HG02938 (cell line): Measurements from ENCODE around the gene TMTC4.
A peak's percentile ranks its signal among the peaks of the same experiment; 100 is the strongest.
"Not testable (repeated sequence)": the region's sequence is repeated elsewhere in the genome, so short reads cannot be mapped to it uniquely, and the experiment has no call there.

Experiments
- ATAC-seq: cut with Tn5 transposase; IDR thresholded peaks from one replicate; pipeline ENCODE4 v1.9.1; 2021; ENCODE audit warnings: mild to moderate bottlenecking, moderate library complexity; ENCODE audit not compliant: unreplicated experiment

Gene TMTC4, protein sequence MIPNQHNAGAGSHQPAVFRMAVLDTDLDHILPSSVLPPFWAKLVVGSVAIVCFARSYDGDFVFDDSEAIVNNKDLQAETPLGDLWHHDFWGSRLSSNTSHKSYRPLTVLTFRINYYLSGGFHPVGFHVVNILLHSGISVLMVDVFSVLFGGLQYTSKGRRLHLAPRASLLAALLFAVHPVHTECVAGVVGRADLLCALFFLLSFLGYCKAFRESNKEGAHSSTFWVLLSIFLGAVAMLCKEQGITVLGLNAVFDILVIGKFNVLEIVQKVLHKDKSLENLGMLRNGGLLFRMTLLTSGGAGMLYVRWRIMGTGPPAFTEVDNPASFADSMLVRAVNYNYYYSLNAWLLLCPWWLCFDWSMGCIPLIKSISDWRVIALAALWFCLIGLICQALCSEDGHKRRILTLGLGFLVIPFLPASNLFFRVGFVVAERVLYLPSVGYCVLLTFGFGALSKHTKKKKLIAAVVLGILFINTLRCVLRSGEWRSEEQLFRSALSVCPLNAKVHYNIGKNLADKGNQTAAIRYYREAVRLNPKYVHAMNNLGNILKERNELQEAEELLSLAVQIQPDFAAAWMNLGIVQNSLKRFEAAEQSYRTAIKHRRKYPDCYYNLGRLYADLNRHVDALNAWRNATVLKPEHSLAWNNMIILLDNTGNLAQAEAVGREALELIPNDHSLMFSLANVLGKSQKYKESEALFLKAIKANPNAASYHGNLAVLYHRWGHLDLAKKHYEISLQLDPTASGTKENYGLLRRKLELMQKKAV

DNA sequence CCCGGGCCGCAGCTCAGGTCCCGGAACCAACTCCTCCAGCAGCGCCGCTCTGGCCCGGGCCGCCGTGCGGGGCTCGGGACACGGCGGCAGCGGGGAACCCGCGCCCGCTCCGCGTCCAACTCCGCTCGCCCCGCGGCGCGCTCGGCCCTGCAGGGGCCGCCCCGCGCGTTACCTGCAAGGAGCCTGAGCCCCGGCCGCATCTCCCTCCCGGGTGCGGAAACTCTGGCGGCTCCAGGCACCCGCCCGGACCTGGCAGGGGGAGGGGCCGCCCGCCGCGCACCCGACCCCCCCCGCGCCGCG lies at the start of gene TMTC4:
Gene TMTC4, minus strand, starts transcription at position 224 of the 300 bp plus-strand sequence. CDS start 4,433 bp downstream, outside the sequence.
- peak; percentile 45 for ATAC-seq

DNA sequence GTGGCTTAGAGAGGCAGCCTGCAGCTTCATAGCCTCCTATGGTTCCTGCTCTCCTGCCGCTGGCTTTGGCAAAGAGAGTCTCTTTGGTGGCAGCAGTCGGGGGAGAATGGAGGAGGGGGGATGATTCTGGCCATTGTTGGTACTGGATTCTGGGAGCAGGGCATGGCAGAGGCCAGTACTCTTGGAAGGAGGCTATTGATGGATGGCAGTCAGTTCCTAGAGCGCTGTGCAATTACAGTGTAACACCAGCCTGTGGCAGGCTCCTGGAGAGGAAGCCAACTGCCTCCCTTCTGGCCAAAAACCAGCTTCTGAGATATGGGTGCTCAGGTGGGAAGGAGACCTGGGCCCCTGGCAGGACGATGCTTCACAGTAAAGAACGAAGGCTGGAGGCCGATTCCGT lies 47.9 kb upstream of the TMTC4 start:
- no peak for ATAC-seq

DNA sequence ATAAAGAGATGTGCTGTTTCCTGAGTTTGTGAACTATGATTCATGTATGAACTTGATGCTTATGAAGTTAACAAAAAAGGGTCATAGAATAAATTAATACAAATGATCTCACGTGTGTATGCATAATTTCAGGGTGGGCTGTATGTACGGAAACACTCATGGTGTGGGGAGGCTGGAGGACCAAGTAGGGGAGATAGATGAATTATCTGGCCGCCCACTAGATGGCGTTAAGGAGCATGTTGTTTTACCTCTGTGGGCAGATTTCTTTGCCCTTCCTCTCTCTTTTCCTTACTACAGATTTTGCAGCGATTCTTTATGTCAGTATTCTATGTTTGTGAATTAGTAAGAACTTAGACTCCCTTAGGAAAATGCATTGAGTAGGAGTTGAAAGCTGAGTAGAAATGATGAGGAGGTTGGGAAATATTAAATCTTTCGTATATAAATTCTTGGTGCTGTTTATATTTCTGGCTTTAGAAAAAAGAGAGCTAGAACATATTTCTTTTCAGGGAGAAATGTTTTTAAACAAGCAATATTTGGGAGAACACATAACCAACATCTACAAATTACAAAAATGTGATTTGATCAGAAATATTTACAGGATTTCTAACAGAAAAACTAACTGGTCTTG lies 47.4 kb upstream of the TMTC4 start:
- ATAC-seq: peak; percentile 83

DNA sequence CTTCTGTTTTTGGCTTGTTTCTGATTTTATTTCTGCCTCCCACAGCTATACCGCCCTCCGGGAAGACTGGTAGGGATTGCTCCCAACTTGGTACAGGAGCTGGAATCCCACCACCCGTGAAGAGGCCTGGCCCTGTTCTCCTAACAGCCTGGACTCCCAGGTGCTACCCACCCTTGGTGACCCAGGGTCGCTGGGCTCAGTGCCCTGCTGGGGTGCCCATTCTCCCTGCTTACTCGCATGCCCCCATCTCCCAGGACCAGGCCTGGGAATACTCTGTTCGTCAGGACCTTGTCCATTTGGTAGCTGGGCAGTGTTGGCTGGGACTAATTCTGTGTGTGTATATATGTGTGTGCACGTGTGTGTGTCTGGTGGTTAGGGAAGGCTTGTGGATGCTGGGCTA lies 41.0 kb upstream of the TMTC4 start:
- ATAC-seq: no peak

DNA sequence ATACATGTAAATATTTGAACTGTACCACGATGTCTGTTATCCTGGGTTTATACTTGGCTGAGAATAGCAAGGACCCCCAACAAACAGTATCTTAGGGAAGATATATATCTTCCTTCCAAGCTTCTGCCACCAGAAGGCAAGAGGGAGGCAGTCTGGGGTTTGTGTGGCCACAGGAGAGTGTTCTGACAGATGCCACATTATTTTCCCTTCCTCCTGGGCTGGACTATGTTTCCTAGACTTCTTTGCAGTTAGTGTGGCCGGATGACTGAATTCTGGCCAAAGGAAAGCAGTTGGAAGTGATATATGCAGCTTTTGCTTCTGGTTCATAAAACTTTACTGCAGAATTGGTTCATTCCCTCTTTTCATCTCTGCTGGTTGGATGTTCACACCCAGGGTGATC lies 39.9 kb upstream of the TMTC4 start:
- ATAC-seq: no peak

DNA sequence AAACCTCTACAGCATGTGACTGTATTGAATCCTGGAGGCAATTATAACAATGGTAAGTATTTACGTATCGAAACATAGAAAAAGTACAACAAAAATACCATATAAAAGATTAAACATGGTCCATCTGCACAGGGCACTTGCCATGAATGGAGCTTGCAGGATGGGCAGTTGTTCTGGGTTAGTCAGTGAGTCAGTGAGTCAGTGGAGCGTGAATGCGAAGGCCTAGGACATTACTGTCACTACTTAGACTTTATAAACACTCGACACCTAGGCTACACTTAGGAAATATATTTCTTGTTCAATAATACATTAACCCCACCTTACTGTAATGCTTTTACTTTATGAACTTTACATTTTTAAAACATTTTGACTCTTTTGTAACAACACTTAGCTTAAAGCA lies 35.6 kb upstream of the TMTC4 start:
- ATAC-seq: no peak

DNA sequence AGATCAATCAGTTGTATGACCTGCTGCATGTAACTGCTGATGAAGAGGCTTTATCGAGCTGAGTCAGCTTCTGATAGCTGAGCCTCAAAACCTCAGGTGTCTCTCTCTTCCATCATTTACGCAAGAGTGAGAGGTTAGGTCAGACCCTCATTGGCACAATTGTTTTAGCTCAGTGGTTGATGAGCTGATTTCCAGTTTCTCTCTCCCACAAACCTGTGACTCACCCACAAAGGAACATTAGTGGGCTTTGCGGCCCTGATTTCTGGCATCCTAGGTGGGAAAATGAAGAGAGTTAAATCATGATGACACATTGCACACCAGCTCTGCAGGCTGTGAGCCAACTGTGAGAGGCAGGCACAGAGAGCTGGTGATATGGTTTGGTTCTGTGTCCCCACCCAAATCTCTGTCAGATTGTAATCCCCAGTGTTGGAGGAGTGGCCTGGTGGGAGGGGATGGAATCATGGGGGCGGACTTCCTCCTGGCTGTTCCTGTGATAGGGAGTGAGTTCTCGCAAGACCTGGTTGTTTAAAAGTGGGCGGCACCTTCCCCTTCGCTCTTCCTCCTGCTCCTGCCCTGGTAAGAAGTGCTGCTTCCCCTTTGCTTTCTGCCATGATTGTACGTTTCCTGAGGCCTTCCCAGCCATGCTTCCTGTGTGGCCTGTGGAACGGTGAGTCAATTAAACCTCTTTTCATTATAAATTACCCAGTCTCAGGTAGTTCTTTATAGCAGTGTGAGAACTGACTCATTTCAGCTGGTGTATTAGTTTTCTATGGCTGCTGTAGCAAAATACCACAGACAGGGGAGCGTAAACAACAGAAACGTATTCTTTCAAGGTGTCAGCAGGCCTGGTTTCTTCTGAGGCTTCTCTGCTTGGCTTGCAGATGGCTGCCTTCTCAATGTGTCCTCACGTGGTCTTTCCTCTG lies 33.5 kb upstream of the TMTC4 start:
- ATAC-seq: no peak

DNA sequence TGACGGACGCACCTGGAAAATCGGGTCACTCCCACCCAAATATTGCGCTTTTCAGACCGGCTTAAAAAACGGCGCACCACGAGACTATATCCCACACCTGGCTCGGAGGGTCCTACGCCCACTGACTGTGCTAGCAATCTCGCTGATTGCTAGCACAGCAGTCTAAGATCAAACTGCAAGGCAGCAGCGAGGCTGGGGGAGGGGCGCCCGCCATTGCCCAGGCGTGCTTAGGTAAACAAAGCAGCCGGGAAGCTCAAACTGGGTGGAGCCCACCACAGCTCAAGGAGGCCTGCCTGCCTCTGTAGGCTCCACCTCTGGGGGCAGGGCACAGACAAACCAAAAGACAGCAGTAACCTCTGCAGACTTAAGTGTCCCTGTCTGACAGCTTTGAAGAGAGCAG lies 23.7 kb upstream of the TMTC4 start:
- not testable (repeated sequence) for ATAC-seq

DNA sequence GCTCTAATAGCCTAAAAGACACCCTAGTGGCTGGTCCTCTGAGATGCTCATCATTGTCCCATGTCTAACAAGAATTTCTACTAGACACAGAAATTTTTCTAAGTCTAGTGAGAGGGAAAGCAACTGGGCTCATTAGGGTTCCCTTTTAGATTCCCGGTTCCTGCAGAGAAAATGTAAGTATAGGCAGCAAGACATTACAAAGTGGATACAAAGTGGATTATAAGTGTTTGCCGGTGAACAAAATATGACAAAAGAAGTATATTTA lies 20.8 kb upstream of the TMTC4 start:
- ATAC-seq: no peak

DNA sequence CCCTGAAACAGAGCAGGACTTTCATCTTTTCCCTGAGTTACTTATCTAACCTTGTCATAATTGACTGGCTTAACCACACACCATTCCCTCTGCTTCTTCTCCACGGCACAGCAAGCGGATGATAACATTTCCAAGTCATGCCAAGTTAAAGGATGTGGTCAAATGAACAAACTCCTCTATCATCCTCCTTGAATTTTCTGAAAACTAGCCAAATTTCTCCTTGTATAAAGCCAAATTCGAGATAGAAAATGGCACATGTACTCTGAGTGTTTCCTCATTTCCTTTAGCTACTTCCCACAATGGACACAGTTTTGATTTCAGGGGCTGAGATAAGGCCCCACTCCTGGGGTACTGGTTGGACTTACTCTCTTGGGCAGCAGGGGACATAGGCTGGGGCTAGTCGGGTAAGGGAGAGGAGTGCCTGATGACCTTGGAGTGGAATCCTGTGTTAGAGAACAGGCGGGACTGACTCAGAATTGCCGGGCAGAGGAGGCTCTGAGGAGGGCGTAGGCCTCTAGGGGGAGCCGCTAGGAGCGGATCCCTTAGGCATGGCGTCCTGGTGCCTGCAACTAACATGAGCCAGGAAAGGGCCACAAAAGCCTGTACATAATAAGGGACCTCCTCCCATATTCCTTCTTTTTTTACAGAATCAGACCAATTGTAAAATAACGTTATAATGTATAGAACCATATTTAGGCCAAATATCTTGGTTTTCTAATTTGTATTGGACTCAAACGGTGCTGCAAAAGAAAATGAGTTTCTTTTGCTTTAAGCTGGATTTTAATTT lies 20.3 kb upstream of the TMTC4 start:
- no peak for ATAC-seq

DNA sequence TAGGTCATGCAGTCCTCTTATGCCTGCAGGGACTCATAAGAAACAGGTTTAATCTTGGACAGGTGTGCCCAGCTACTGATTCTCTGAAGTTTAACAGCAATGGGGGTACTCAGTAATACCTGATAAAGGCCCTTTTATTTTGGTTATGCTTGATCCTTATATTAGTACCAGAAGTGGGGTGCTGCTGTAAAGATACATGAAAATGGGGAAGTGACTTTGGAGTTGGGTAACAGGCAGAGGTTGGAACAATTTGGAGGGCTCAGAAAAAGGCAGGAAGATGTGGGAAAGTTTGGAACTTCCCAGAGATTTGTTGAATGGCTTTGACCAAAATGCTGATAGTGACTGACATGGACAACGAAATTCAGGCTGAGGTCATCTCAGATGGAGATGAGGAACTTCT lies 14.6 kb upstream of the TMTC4 start:
- no peak for ATAC-seq

DNA sequence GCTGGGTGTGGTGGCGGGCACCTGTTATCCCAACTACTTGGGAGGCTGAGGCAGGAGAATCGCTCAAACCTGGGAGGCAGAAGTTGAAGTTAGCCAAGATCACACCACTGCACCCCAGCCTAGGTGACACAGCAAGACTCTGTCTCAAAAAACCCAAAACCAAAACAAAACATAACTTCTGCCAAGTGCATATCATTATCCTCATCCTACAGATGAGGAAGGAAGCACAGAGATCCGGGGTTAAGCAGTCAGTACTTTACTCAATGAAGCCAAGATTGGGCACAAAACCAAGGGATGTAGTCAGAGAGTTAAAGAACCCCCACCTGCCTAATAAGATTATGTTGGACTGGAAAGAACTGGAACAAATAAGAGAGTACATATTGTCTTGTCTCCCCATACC lies 5.5 kb upstream of the TMTC4 start:
- no peak for ATAC-seq

DNA sequence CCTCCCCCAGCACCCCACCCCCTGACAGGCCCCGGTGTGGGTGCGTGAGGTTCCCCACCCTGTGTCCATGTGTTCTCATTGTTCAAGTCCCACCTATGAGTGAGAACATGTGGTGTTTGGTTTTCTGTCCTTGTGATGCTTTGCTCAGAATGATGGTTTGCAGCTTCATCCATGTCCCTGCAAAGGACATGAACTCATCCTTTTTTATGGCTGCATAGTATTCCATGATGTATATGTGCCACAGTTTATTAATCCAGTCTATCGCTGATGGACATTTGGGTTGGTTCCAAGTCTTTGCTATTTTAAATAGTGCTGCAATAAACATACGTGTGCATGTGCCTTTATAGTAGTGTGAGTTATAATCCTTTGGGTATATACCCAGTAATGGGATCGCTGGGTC lies 2.5 kb upstream of the TMTC4 start:
- ATAC-seq: not testable (repeated sequence)

DNA sequence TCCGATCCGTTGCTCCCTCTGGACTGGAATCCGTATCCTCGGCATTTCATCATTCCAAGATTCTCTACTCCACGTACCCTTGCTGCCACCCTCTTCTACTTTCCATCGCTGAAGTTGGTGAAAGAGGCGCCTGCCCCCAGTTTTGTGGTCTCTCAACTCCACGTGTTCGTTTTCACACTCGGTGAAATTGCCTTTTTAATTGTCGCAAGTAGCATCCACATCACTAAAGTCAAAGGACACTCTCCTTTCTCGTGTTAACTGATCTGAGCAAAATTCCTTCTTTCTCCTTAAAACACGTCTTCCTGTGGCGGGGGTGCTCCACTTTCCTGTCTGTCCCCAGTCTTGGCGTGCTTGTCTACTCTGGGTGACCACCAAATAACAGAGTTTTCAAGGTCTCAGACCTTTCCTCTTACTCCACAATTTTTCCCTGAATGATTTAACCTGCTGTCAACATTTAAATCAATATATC lies 1.1 kb upstream of the TMTC4 start:
- ATAC-seq: no peak

DNA sequence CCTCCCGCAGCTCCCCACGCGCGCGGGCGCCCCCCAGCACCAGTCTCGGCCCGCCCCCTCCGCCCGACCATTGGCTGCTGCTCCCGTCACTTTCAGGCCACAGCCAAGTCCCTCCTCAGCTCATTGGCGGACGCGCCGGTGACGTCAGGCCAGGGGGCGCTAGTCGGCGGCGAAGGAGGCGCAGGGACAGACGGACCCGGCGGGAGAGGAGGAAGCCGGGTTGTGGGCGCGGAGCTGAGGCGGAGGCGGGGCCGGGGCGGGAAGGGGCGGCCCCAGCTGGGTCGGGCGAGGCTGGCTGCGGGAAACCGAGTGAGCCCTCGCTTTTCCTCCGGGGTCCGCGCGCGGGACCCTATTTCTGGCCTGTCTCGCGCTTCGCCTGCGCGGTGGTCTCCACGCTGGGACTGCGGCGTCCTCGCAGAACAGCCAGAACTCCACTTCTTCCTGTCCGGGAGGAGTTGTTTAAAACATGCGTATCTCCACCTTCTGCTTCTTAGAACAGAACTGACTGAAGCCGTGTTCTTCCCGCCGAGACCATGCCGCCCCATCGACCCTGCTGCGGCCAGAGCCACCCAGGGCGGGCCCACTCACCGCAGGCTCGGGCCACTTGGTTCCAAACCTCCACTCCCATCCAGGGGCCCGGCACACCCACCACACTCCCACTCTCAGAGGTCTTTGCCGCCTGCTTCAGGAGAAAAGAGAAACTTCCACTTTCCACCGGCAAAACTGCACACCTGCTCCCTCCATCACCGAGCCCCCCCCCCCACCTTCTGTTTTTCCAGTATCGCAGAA lies 471 bp upstream of the TMTC4 start:
- peak; percentile 92 for ATAC-seq

DNA sequence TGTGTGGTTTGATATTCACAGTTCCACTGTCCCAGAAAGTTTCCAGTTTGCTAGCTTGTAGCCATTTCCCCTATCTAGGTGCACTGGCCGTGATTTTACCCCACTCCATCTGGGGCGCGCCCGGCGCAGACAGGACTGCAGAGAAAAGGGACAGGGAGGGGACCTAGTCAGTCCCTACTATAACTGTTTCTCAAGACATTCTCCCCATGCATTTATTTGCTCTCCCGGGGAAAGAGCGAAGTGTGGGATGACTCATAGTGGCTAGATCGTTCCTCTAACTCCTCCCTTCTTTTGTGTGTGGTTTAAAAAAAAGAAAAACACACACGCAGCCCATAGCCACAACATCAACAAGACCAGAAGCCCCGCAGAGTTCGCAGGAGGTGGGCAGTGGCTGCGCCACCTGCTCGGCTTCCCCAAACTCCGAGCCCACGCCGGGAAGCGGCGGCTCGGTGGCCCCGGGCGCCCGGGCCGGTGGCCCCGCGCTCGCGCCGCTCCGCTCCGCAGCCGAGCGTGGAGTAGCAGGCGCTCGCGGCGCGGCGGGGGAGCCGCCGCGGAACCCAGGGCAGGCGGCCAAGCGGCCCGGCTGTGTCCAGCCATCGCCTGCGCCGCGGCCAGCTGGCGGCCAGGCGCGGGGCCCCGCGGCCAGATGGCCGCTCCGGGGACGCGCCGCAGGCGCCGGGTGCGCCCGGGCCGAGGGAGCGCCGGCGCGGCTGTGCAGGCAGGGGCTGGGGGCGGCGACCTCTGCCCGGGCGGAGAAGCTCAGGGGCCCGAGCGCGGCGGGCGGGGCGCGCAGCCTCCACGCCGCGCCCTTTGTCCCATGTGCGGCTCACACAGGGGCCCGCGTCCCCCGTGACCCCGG lies 653 bp downstream of the TMTC4 start:
- ATAC-seq: peak; percentile 28

DNA sequence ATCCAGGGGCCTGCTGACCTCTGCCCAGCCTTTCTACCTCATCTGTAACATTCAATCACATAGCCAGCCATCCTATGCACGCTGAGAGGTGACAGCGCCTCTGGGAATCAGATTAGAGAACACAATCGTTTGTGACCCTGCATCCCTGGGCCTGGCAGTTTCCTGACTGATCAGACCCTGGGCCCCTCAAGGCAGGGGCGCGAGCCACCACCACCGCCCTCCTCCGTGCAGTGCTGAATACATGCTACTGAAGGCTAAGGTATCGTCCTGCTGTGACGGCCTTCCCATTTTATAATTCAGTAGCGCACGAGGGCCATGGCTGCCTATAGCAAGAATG lies 1.3 kb downstream of the TMTC4 start:
- no peak for ATAC-seq

DNA sequence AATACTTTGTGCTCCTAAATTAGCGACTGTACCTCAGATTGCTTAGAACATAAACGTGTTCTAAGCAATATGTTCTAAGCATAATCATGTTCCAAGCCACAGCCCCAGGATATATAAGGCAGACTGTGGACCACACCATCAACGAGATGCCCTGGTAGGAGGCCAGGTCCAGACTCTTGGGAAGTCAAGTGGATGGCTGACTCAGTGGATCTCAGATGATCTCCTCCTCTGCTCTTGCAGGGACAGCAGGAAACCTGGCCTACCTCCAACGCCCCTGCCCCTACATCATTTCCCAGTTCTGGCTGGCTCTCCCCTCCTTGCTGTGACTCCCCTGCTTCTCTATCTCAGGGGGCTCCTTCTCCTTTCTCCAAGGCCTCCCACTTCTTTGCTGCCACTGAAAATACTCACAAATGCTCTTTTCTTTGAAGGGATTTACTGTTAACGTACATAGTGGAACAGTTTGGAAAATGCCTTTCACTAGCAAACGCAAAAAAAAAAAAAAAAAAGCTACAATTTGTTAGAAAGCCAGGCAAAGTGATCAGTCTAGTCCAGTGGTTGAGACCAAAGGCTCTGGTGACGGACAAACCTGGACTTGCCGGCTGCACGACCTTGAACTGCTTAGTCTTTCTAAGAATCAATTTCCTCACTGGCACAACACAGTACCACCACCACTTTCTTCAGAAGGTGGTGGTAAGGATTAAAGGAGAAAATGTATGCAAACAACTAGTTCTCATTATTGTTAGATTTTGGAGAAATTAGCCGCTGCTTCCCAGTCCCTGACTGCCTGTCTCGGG lies 3.0 kb downstream of the TMTC4 start:
- ATAC-seq: no peak
